Activated T-helper 1 cell treated with anti-CD3 and anti-CD28 coated beads, Interleukin-12 subunit alpha, Interleukin-12 subunit beta, Interleukin-2, Interleukin-4 antibody, amounts not matched to agents 30 ng/mL and 10 ng/mL and 1 ng/mL, durations not matched to agents 14 hours and 24 hours and 36 hours (primary cell): ENCODE results near the gene SEMA3D. TPM values are rescaled to one million over a fixed set of nuclear protein-coding genes. Genes with fewer than 3 reads are reported as not detected.

Experiments
- DNase-seq: peaks from one replicate; pipeline ENCODE4 v3.0.0; 2021; ENCODE audit warnings: low spot score
- H3K27ac Mint-ChIP-seq: one replicate; pipeline ENCODE4 v1.8.0; 2021; ENCODE audit warnings: mild to moderate bottlenecking, mixed read lengths
- H3K27me3 Mint-ChIP-seq: one replicate; pipeline ENCODE4 v1.8.0; 2022; ENCODE audit warnings: mild to moderate bottlenecking, moderate library complexity, mixed read lengths; ENCODE audit not compliant: insufficient read depth
- H3K36me3 Mint-ChIP-seq: one replicate; pipeline ENCODE4 v1.8.0; 2021; ENCODE audit warnings: low read depth, mixed read lengths
- H3K4me1 Mint-ChIP-seq: one replicate; pipeline ENCODE4 v1.8.0; 2021; ENCODE audit warnings: low read depth, mixed read lengths
- H3K4me3 Mint-ChIP-seq: one replicate; pipeline ENCODE4 v1.8.0; 2021; ENCODE audit warnings: mild to moderate bottlenecking, moderate library complexity, mixed read lengths
- H3K9me3 Mint-ChIP-seq: one replicate; pipeline ENCODE4 v1.8.0; 2021; ENCODE audit warnings: mixed read lengths
- intact Hi-C: fragments of 100-400 bp; cut with micrococcal nuclease; formaldehyde crosslinking; loops from one replicate; pipeline ENCODE4 v1.15.1; 2024
- total RNA-seq: library from RNA; stranded (reverse); gene quantifications from 2 replicates; pipeline ENCODE4 v1.2.3, GENCODE V29; 2022

The SEMA3D gene
- total RNA-seq, 1 donor from 2014 or later, result 0.60 TPM

- Mint-ChIP-seq H3K27me3 (no peaks in the 10 kb centered on the region), H3K27ac (no peak overlapping the region), H3K36me3 (no peaks in the 10 kb centered on the region), H3K9me3 (no peaks in the 10 kb centered on the region), H3K4me1 (no peaks in the 10 kb centered on the region), H3K4me3 (no peak overlapping the region)
- intact Hi-C loops, result no loop called here
- DNase-seq, result no peak
Observed at GRCh38 chr7:85055196-85055595, 131.7 kb downstream of the SEMA3D start.

GRCh38 chr7:85054306-85054705, 132.6 kb downstream of the SEMA3D start:
- no peak overlapping the region for H3K4me3 Mint-ChIP-seq
- peaks cover 2% of the 10 kb centered on the region for H3K27me3 Mint-ChIP-seq
- no peaks in the 10 kb centered on the region for H3K4me1 Mint-ChIP-seq
- DNase-seq, result no peak
- no peaks in the 10 kb centered on the region for H3K9me3 Mint-ChIP-seq
- intact Hi-C loops, result no loop called here
- no peak overlapping the region for H3K27ac Mint-ChIP-seq
- no peaks in the 10 kb centered on the region for H3K36me3 Mint-ChIP-seq

GRCh38 chr7:85052894-85053293, 134.0 kb downstream of the SEMA3D start:
- intact Hi-C loops, result no loop called here
- no peak overlapping the region for H3K4me3 Mint-ChIP-seq
- H3K9me3 Mint-ChIP-seq, result no peaks in the 10 kb centered on the region

GRCh38 chr7:85052056-85052737, 134.7 kb downstream of the SEMA3D start:
- no peaks in the 10 kb centered on the region for H3K4me1 Mint-ChIP-seq
- no peaks in the 10 kb centered on the region for H3K36me3 Mint-ChIP-seq
- no peak overlapping the region for H3K4me3 Mint-ChIP-seq

More at GRCh38 chr7:85052894-85053293, 134.0 kb downstream of the SEMA3D start:
- H3K4me1 Mint-ChIP-seq, result no peaks in the 10 kb centered on the region
- no peaks in the 10 kb centered on the region for H3K36me3 Mint-ChIP-seq
- H3K27ac Mint-ChIP-seq, result no peak overlapping the region
- peaks cover 2% of the 10 kb centered on the region for H3K27me3 Mint-ChIP-seq
- no peak for DNase-seq

GRCh38 chr7:85046534-85046933, 140.3 kb downstream of the SEMA3D start:
- Mint-ChIP-seq H3K4me3 (no peak overlapping the region), H3K27me3 (peaks cover 2% of the 10 kb centered on the region), H3K36me3 (no peaks in the 10 kb centered on the region), H3K9me3 (no peaks in the 10 kb centered on the region), H3K27ac (no peak overlapping the region), H3K4me1 (no peaks in the 10 kb centered on the region)
- DNase-seq, result no peak
- intact Hi-C loops, result no loop called here

More at GRCh38 chr7:85052056-85052737, 134.7 kb downstream of the SEMA3D start:
- no peaks in the 10 kb centered on the region for H3K9me3 Mint-ChIP-seq
- H3K27me3 Mint-ChIP-seq, result peaks cover 2% of the 10 kb centered on the region
- intact Hi-C loops, result no loop called here
- no peak overlapping the region for H3K27ac Mint-ChIP-seq
- no peak for DNase-seq

- no peaks in the 10 kb centered on the region for H3K27me3 Mint-ChIP-seq
- H3K27ac Mint-ChIP-seq, result no peak overlapping the region
- no peak for DNase-seq
- no peak overlapping the region for H3K4me3 Mint-ChIP-seq
- H3K36me3 Mint-ChIP-seq, result no peaks in the 10 kb centered on the region
- no peaks in the 10 kb centered on the region for H3K9me3 Mint-ChIP-seq
- intact Hi-C loops, result loop anchor here (1.0 to 5.0 kb wide), 2 partner anchors 431 to 513 kb away; no protein-coding TSS in a partner anchor
- no peaks in the 10 kb centered on the region for H3K4me1 Mint-ChIP-seq
Observed at GRCh38 chr7:85041605-85042216, 145.1 kb downstream of the SEMA3D start.

GRCh38 chr7:85039196-85039923, 147.5 kb downstream of the SEMA3D start:
- no peak overlapping the region for H3K4me3 Mint-ChIP-seq
- no peaks in the 10 kb centered on the region for H3K27me3 Mint-ChIP-seq
- no peaks in the 10 kb centered on the region for H3K36me3 Mint-ChIP-seq
- no peak for DNase-seq
- intact Hi-C loops, result no loop called here
- H3K4me1 Mint-ChIP-seq, result no peaks in the 10 kb centered on the region
- H3K27ac Mint-ChIP-seq, result no peak overlapping the region
- H3K9me3 Mint-ChIP-seq, result no peaks in the 10 kb centered on the region

- Mint-ChIP-seq H3K36me3 (no peaks in the 10 kb centered on the region), H3K4me1 (no peaks in the 10 kb centered on the region), H3K27me3 (no peaks in the 10 kb centered on the region), H3K9me3 (no peaks in the 10 kb centered on the region), H3K4me3 (no peak overlapping the region), H3K27ac (no peak overlapping the region)
- intact Hi-C loops, result no loop called here
- DNase-seq, result no peak
Observed at GRCh38 chr7:85038466-85038865, 148.4 kb downstream of the SEMA3D start.

GRCh38 chr7:85033263-85033662, 153.6 kb downstream of the SEMA3D start:
- intact Hi-C loops, result loop anchor here (5.0 kb wide), 1 partner anchor 159 kb away; no protein-coding TSS in a partner anchor
- Mint-ChIP-seq H3K36me3 (no peaks in the 10 kb centered on the region), H3K27ac (no peak overlapping the region), H3K27me3 (no peaks in the 10 kb centered on the region), H3K9me3 (no peaks in the 10 kb centered on the region), H3K4me3 (no peak overlapping the region), H3K4me1 (no peaks in the 10 kb centered on the region)
- no peak for DNase-seq

- H3K4me1 Mint-ChIP-seq, result no peaks in the 10 kb centered on the region
- H3K27ac Mint-ChIP-seq, result no peak overlapping the region
- DNase-seq, result no peak
- H3K27me3 Mint-ChIP-seq, result no peaks in the 10 kb centered on the region
- no peaks in the 10 kb centered on the region for H3K36me3 Mint-ChIP-seq
- H3K9me3 Mint-ChIP-seq, result no peaks in the 10 kb centered on the region
- intact Hi-C loops, result loop anchor here (2.0 to 5.0 kb wide), 3 partner anchors 161 to 1437 kb away; no protein-coding TSS in a partner anchor
- no peak overlapping the region for H3K4me3 Mint-ChIP-seq
Observed at GRCh38 chr7:85031475-85031874, 155.4 kb downstream of the SEMA3D start.

- intact Hi-C loops, result loop anchor here (2.0 to 5.0 kb wide), 3 partner anchors 161 to 1438 kb away; no protein-coding TSS in a partner anchor
Observed at GRCh38 chr7:85030893-85031292, 156.0 kb downstream of the SEMA3D start.

GRCh38 chr7:85025312-85025756, 161.5 kb downstream of the SEMA3D start:
- H3K4me1 Mint-ChIP-seq, result no peaks in the 10 kb centered on the region
- intact Hi-C loops, result loop anchor here (10.0 kb wide), 1 partner anchor 571 kb away; no protein-coding TSS in a partner anchor
- H3K27ac Mint-ChIP-seq, result no peak overlapping the region

More at GRCh38 chr7:85030893-85031292, 156.0 kb downstream of the SEMA3D start:
- no peaks in the 10 kb centered on the region for H3K27me3 Mint-ChIP-seq
- no peaks in the 10 kb centered on the region for H3K36me3 Mint-ChIP-seq
- DNase-seq, result no peak
- H3K4me3 Mint-ChIP-seq, result no peak overlapping the region
- H3K27ac Mint-ChIP-seq, result no peak overlapping the region
- H3K4me1 Mint-ChIP-seq, result no peaks in the 10 kb centered on the region
- no peaks in the 10 kb centered on the region for H3K9me3 Mint-ChIP-seq

GRCh38 chr7:85023916-85024315, 162.9 kb downstream of the SEMA3D start:
- DNase-seq, result no peak
- no peak overlapping the region for H3K27ac Mint-ChIP-seq
- H3K27me3 Mint-ChIP-seq, result peaks cover 2% of the 10 kb centered on the region
- no peaks in the 10 kb centered on the region for H3K4me1 Mint-ChIP-seq
- intact Hi-C loops, result loop anchor here (1.0 to 10.0 kb wide), 3 partner anchors 569 to 1088 kb away; no protein-coding TSS in a partner anchor
- H3K36me3 Mint-ChIP-seq, result no peaks in the 10 kb centered on the region
- H3K4me3 Mint-ChIP-seq, result no peak overlapping the region
- no peaks in the 10 kb centered on the region for H3K9me3 Mint-ChIP-seq

More at GRCh38 chr7:85025312-85025756, 161.5 kb downstream of the SEMA3D start:
- Mint-ChIP-seq H3K9me3 (no peaks in the 10 kb centered on the region), H3K27me3 (no peaks in the 10 kb centered on the region), H3K4me3 (no peak overlapping the region), H3K36me3 (no peaks in the 10 kb centered on the region)
- DNase-seq, result no peak
